GM04504 (cell line): ENCODE measurements around the gene NAALADL2.
"Not testable (repeated sequence)": the region's sequence is repeated elsewhere in the genome, so short reads cannot be mapped to it uniquely, and the experiment has no call there.

Source experiments
- DNase-seq: peaks from one replicate; pipeline ENCODE4 v3.0.0-alpha.2; 2012; ENCODE audit warnings: low read depth

Gene NAALADL2

DNA sequence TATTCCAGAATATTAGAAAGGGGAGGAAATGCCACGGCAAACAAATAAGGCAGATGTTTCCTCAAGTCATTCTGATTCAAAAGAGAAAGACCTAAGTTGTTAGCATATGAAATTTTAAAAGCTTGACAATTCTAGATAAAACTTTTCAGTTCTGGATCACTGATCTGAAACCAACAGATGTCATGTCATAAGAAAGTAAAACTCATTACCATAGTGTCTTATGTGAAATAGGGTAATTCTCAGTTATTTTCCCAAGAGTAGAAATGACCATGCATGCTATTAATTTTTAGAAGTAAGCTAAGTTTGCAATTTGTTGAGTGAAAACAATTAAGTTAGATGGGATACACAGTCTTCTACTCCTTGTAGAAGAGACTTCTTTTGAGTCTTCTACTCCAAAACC is 630.3 kb downstream of the NAALADL2 start:
- DNase-seq, result no peak

DNA sequence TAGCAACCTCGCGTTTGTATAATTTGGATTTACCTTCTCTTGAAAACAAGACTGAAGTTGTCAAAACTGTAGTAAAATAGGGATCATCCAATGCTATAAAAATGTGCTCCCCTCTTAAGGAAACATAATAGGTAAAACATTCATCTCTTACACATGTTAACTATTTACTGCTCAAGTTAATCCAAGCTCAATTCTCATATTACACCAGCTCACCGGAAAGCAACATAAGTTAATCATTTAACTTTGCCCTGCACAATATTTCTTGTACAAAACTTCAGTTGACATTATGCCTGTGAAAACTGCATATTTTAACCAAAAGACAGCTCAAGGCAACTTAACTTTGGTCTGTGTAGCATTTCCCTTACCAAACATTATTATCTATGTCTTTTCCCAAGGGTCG is 634.2 kb downstream of the NAALADL2 start:
- no peak for DNase-seq

DNA sequence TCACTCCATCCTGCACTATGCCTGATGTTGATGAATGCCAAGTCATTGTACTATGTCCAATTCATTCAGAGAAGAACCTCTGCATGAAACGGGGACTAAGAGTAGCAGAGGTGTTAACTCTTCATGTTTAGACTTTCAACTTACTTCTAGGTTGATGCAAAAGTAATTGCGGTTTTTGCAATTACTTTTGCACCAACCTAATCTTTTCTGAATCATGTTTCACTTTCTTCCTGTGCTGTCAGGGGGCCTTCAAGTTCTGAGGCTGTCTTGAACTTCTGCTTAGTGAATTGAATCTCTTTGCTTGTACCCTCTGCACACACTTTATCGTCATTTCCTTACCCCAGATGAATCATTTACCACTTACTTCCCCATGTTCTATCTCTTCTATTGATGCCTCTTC is 636.2 kb downstream of the NAALADL2 start:
- no peak for DNase-seq

DNA sequence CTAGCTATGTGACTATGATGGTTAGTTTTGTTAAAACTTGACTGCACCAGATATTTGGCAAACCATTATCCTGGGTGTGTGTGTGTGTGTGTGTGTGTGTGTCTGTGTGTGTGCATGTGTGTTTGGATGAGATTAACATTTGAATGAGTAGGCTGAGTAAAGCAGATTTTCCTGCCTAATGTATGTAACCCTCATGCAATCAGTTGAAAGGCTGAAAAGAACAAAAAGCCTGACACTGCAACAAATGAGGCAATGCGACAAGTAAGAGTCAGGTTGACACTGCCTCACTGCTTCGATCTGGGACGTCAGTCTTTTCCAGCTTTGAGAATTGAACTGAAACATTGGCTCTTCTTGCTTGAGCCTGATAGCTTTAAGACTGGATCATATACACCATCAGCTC is 643.0 kb downstream of the NAALADL2 start:
- DNase-seq, result no peak

GRCh38 chr3:175511219-175511785 is 652.2 kb downstream of the NAALADL2 start:
- DNase-seq, result no peak

DNA sequence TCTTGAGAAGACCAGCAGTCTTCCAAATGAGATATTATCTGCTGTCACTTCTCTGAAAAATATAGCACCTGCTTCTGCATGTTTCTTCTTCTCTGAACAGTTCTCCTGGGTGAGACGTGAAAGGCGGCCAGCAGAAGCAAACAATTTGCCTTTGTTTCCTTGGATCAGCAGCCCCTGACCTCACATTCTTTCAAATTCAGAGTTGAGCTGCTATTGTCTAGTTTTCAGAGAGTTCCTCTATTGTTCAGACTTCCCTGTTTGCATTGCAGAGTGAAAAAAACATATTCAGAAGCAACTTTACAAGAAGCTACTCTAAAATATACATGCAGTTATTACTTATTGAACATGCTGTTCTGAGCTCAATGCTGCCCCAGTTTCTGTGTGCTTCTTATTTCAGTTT is 653.6 kb downstream of the NAALADL2 start:
- no peak for DNase-seq

DNA sequence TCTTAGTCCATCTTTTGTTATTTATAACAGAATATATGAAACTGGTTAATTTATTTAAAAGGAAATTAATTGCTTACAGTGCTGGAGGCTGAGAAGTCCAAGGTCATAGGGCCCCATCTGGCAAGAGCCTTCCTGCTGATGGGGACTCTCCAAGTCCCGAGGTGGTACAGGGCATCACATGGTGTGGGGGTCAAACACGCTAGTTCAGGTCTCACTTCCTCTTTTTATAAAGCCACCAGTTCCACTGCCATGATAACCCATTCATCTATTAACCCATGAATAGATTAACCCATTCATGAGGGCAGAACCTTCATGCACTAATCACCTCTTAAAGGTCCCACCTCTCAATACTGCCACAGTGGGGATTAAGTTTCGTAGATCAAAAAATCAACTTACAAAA is 659.3 kb downstream of the NAALADL2 start:
- no peak for DNase-seq

DNA sequence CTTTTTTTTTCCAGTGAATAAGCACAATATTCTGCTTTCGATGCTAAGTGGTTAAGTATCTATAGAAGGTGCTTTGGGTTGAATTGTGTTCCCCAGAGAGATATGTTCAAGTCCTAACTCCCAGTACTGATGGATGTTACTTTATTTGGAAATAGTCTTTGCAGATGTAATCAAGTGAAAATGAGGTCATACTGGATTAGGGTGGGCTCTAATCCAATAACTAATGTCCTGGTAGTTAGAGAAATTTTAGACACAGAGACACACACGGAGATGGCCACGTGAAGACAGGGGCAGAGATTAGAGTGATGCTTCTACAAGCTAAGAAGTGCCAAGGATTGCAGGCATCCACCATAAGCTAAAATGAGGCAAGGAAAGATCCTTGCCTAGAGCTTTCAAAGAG is 662.3 kb downstream of the NAALADL2 start:
- DNase-seq, result no peak

- DNase-seq, result no peak
These were observed 667.1 kb downstream of the NAALADL2 start for GRCh38 chr3:175526191-175526590.

GRCh38 chr3:175526609-175527280 is 667.6 kb downstream of the NAALADL2 start:
- DNase-seq, result no peak

GRCh38 chr3:175528693-175529092 is 669.6 kb downstream of the NAALADL2 start:
- not testable (repeated sequence) for DNase-seq

DNA sequence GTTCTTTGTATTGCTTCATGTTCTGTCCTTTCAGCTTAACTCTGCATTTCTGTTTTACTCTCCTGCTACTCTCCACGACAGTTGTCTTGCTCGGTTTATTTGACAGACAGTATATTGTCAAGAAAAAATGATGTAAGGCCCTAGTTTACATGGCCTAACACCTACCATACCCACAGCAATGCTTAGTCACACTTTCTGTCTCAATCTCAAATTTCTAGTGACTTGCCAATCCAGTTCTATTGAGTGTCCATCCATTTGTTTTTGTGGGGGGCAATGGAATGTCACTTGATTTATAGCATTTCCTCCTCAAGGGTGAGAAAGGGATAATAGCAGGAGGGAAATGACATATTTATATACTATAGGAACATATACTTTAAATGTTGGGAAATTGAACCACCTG is 676.2 kb downstream of the NAALADL2 start:
- DNase-seq, result no peak

DNA sequence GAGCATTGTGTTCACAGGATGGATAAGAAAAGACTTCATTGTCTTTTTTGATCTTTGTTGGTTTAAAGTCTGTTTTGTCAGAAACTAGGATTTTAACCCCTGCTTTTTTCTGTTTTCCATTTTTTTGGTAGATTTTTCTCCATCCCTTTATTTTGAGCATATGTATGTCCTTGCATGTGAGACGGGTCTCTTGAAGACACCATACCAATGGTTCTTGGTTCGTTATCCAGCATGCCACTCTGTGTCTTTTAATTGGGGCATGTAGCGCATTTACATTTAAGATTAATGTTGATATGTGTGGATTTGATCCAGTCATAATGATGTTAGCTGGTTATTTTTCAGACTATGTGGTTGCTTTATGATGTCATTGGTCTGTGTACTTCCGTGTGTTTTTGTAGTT is 687.0 kb downstream of the NAALADL2 start:
- DNase-seq, result no peak

GRCh38 chr3:175552929-175553328 is 693.8 kb downstream of the NAALADL2 start:
- no peak for DNase-seq

DNA sequence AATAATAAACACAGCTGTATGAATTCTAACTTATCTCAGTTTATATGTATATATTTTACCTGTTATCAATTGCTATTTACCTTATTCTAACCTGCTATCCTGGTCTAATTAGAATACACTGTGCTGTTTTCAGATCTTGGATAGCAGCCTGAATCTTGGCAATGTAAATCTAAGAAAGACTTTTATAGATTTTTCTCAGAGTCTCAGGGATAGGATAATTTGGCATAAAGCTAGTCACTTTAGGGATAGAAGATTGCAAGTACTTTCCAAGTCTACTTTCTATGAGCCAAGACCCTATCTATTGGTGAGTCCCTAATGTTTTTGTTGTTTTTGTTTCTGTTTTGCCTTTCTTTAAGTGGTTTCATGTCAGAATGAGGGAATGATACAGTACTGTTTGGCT is 695.7 kb downstream of the NAALADL2 start:
- DNase-seq, result no peak

DNA sequence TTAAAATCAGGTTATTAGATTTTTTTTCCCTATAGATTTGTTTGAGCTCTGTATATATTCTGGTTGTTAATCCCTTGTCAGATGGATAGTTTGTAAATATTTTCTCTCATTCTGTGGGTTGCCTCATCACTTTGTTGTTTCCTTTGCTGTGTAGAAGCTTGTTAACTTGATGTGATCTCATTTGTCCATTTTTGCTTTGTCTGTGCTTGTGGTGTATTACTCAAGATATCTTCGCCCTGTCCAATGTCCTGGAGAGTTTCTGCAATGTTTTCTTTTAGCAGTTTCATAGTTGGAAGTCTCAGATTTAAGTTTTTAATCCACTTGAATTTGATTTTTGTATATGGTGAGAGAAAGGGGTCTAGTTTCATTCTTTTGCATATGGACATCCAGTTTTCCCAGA is 699.1 kb downstream of the NAALADL2 start:
- no peak for DNase-seq

DNA sequence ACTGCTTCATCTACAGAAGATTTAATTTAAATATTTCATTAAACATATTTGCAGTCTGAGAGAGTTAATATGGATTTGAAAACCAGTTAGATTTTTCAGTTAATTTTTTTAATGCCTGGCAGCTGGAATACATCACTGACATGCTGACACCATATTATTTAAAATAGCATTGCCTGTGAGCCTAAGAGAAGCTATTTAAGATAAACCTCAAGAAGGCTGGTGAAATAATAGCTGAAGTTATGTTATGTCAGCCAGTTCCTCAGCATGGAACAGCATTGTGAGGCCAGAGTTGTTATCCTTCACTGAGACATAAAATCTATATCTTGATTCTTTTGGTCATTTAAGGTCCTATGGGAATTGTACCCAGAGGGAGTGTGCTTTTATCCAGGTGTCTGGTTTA is 705.2 kb downstream of the NAALADL2 start:
- DNase-seq, result no peak

DNA sequence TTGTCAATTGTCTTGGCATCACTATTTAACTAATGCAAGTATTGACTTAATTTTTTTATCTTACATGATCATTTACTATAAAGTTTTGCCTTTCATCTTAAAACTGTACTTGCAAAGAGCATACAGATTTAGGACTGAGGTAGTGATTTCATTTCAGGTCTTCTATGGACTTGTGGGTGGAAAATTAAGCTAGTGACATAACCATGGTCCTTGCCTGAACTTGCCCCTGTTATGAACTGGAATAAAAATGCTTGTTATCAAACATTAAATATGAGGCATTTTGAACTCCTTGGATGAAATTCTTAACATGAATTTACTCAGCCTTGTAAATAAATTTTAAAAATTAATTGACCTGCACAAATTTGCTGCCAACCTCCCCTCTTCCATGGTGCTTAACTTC is 712.0 kb downstream of the NAALADL2 start:
- DNase-seq, result no peak

- no peak for DNase-seq
These were observed 714.1 kb downstream of the NAALADL2 start for GRCh38 chr3:175573226-175573625.

DNA sequence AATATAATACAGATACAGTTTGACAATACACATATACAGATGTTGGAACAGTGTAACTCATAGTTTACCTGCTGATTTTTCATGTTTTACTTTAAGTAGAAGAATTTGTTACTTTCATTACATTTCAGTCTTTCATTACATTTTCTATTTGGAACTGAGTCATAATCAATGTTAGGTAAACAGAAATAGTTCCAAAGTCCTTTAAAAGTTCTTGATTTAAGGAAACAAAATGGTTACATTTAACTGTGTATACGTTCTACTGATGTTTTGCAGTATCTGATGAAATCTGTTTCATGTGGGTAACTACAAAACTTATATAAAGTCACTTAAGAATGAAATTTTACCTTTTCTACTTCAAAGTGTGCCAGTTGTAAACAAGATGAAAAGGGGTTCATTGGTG is 721.2 kb downstream of the NAALADL2 start:
- DNase-seq, result no peak

GRCh38 chr3:175585898-175586297 is 726.8 kb downstream of the NAALADL2 start:
- no peak for DNase-seq

GRCh38 chr3:175590745-175591144 is 731.6 kb downstream of the NAALADL2 start:
- DNase-seq, result no peak

DNA sequence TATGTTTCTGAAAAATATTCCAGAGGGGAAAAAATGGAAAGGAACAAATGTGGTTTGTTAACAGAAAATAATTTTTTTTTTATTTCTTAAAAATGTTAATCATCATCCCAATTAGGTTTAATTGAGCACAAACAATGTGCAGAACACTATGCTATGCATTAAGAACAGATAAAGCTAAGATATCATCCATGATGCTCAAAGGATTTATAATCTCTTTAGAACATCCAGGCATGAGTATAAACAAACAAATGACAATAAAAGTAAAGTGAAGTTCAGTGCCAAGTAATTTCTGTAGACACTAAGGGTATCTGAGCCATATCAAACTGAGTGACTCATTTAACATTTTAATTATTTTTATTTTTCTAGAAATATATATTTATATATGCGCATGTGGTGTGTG is 732.2 kb downstream of the NAALADL2 start:
- no peak for DNase-seq

GRCh38 chr3:175593331-175593730 is 734.2 kb downstream of the NAALADL2 start:
- no peak for DNase-seq
